HG02870 (cell line): ENCODE results near the gene BRPF1.

ENCODE experiments used
- ATAC-seq: cut with Tn5 transposase; IDR thresholded peaks from one replicate; pipeline ENCODE4 v1.9.1; 2021; ENCODE audit warnings: mild to moderate bottlenecking, moderate library complexity; ENCODE audit not compliant: unreplicated experiment

The BRPF1 gene

GRCh38 chr3:9731206-9732079 lies at the start of gene BRPF1:
Gene BRPF1, plus strand, starts transcription at chr3:9731735. Its CDS starts 2,406 bp downstream, at chr3:9734141.
- ATAC-seq: peak; percentile 91

- ATAC-seq: no peak
These were observed 49.4 kb upstream of the BRPF1 start for GRCh38 chr3:9682096-9682495.

- ATAC-seq: no peak
These were observed 48.1 kb upstream of the BRPF1 start for GRCh38 chr3:9683426-9683825.

GRCh38 chr3:9685216-9686049 lies 46.1 kb upstream of the BRPF1 start:
- ATAC-seq: no peak

- no peak for ATAC-seq
These were observed 45.4 kb upstream of the BRPF1 start for GRCh38 chr3:9686050-9686550.

- ATAC-seq: no peak
These were observed 44.8 kb upstream of the BRPF1 start for GRCh38 chr3:9686703-9687102.

- ATAC-seq: no peak
These were observed 44.0 kb upstream of the BRPF1 start for GRCh38 chr3:9687514-9687913.

GRCh38 chr3:9688961-9689360 lies 42.6 kb upstream of the BRPF1 start:
- no peak for ATAC-seq

GRCh38 chr3:9689757-9690156 lies 41.8 kb upstream of the BRPF1 start:
- no peak for ATAC-seq

- ATAC-seq: peak; percentile 74
These were observed 40.8 kb upstream of the BRPF1 start for GRCh38 chr3:9690451-9691450.

GRCh38 chr3:9691636-9692035 lies 39.9 kb upstream of the BRPF1 start:
- ATAC-seq: no peak

- no peak for ATAC-seq
These were observed 39.1 kb upstream of the BRPF1 start for GRCh38 chr3:9692416-9692815.

- no peak for ATAC-seq
These were observed 36.2 kb upstream of the BRPF1 start for GRCh38 chr3:9695345-9695744.

GRCh38 chr3:9695746-9696145 lies 35.8 kb upstream of the BRPF1 start:
- ATAC-seq: no peak

- ATAC-seq: no peak
These were observed 34.9 kb upstream of the BRPF1 start for GRCh38 chr3:9696480-9697220.

- ATAC-seq: no peak
These were observed 33.6 kb upstream of the BRPF1 start for GRCh38 chr3:9697892-9698291.

GRCh38 chr3:9698293-9698692 lies 33.2 kb upstream of the BRPF1 start:
- ATAC-seq: no peak

GRCh38 chr3:9700536-9700935 lies 31.0 kb upstream of the BRPF1 start:
- ATAC-seq: no peak

GRCh38 chr3:9701006-9701405 lies 30.5 kb upstream of the BRPF1 start:
- ATAC-seq: no peak

- ATAC-seq: no peak
These were observed 29.8 kb upstream of the BRPF1 start for GRCh38 chr3:9701711-9702110.
